PC-3 (cell line): ENCODE measurements around the gene PTPN21. TPM values are rescaled to one million over a fixed set of nuclear protein-coding genes. Genes with fewer than 3 reads are reported as not detected.

Experiments used
- ATAC-seq: fragments of 200-7000 bp; cut with Tn5 transposase; 2 replicates; pipeline ENCODE4 v1.9.1; 2020; ENCODE audit warnings: mild to moderate bottlenecking, moderate library complexity
- BruUV-seq: library from RNA; stranded (reverse); fragments of 400-500 nt; replicated peaks from 2 replicates; lab custom pipeline; 2021; lab: Mats Ljungman, UMichigan
- CTCF ChIA-PET: fragments of 300-600 bp; sonication (Branson Sonifier 250); formaldehyde crosslinking; loops from one replicate; lab custom pipeline; 2022; ENCODE audit warnings: antibody characterized with exemption; lab: Charles Lee
- POLR2A ChIA-PET: fragments of 300-600 bp; sonication (Branson Sonifier 250); formaldehyde crosslinking; loops from one replicate; lab custom pipeline; 2022; ENCODE audit warnings: antibody characterized with exemption; ENCODE audit not compliant: unreplicated experiment; lab: Charles Lee
- DNase-seq: peaks from one replicate; pipeline ENCODE4 v3.0.0-alpha.2; 2015
- H2AFZ ChIP-seq: fragments of 300-600 bp; sonication (generic); 2 replicates; pipeline ENCODE4 v1.6.0; 2016; ENCODE audit warnings: antibody characterized with exemption, low read length
- H3F3A ChIP-seq: fragments of 300-600 bp; sonication (generic); one replicate; pipeline ENCODE4 v1.6.0; 2017; ENCODE audit warnings: antibody characterized with exemption, low read length, control low read depth, mild to moderate bottlenecking; ENCODE audit not compliant: unreplicated experiment
- H3K27ac ChIP-seq: fragments of 300-600 bp; sonication (generic); 2 replicates; pipeline ENCODE4 v1.5.1; 2016; ENCODE audit warnings: mild to moderate bottlenecking, low read length
- H3K27me3 ChIP-seq: fragments of 300-600 bp; sonication (generic); 2 replicates; pipeline ENCODE4 v1.6.1; 2016; ENCODE audit warnings: low read length, mixed read lengths
- H3K36me3 ChIP-seq: fragments of 300-600 bp; sonication (generic); 2 replicates; pipeline ENCODE4 v1.6.1; 2016; ENCODE audit warnings: low read depth, mixed run types, low read length, mixed read lengths
- H3K4me1 ChIP-seq: fragments of 300-600 bp; sonication (generic); 2 replicates; pipeline ENCODE4 v1.5.1; 2016; ENCODE audit warnings: low read length; ENCODE audit not compliant: insufficient read depth
- H3K4me2 ChIP-seq: fragments of 300-600 bp; sonication (generic); 2 replicates; pipeline ENCODE4 v1.6.0; 2016; ENCODE audit warnings: low read length
- H3K4me3 ChIP-seq: fragments of 300-600 bp; sonication (generic); 2 replicates; pipeline ENCODE4 v1.5.1; 2016; ENCODE audit warnings: mild to moderate bottlenecking, low read length, mixed read lengths
- H3K79me2 ChIP-seq: fragments of 300-600 bp; sonication (generic); 2 replicates; pipeline ENCODE4 v1.6.1; 2017; ENCODE audit warnings: low read length, mixed read lengths
- H3K9ac ChIP-seq: fragments of 300-600 bp; sonication (generic); 2 replicates; pipeline ENCODE4 v1.6.0; 2016; ENCODE audit warnings: mild to moderate bottlenecking, low read length
- H3K9me2 ChIP-seq: fragments of 300-600 bp; sonication (generic); replicated peaks from 2 replicates; pipeline ENCODE4 v1.6.1; 2016; ENCODE audit warnings: mixed run types, low read length, mixed read lengths
- H3K9me3 ChIP-seq: fragments of 300-600 bp; sonication (generic); 2 replicates; pipeline ENCODE4 v1.6.1; 2016; ENCODE audit warnings: low read length, mixed read lengths
- H4K20me1 ChIP-seq: fragments of 300-600 bp; sonication (generic); 2 replicates; pipeline ENCODE4 v1.6.1; 2016; ENCODE audit warnings: low read length, mixed read lengths
- CTCF ChIP-seq: fragments of 300-600 bp; sonication (generic); conservative IDR thresholded peaks from 2 replicates; pipeline ENCODE4 v1.5.1; 2017; ENCODE audit warnings: antibody characterized with exemption, low read depth, mild to moderate bottlenecking, low read length
- EZH2 ChIP-seq: fragments of 300-600 bp; sonication (generic); IDR thresholded peaks from one replicate; pipeline ENCODE4 v1.6.1; 2017; ENCODE audit warnings: antibody characterized with exemption, mild to moderate bottlenecking, low read length; ENCODE audit not compliant: unreplicated experiment
- EZH2phosphoT487 ChIP-seq: fragments of 300-600 bp; sonication (generic); IDR thresholded peaks from 2 replicates; pipeline ENCODE4 v1.6.1; 2018; ENCODE audit warnings: mild to moderate bottlenecking, antibody characterized with exemption, low read length, borderline replicate concordance
- intact Hi-C: fragments of 100-400 bp; cut with micrococcal nuclease; formaldehyde crosslinking; loops from 2 replicates; pipeline ENCODE4 v1.9.0; 2023
- total RNA-seq: library from RNA; depleted of rRNA; stranded (reverse); fragments of >200 nt; gene quantifications from 2 replicates; pipeline ENCODE4 v1.2.3, GENCODE V29; 2014; rRNA removed

The PTPN21 gene
- total RNA-seq, 1 experiment from 2014 or later = 6.3 TPM

DNA sequence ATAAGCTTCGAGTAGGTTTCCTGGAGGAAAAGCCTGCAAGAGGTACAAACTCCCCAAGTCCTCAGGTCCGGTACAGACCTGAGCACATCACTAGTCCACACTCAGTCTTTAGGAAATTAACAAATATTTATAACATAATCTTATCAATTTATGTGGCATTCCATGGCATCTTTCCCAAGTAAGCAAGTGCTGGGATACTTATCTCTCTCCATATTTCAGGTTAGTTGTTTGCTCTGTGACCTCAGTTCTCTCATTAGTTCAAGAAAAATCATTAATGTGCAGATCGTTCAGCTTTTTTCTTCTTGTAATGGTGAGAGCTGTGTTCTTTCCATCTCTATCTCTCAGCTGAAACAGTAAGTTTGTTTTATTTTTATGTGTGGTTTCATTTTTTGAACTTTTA is 134.6 kb downstream of the PTPN21 start:
- no peak overlapping the region for H3K9ac ChIP-seq
- DNase-seq = no peak
- no peak overlapping the region for H3K4me3 ChIP-seq
- H3K36me3 ChIP-seq = peaks cover 19% of the 10 kb centered on the region; the same call in 1 of the 2 replicates
- POLR2A ChIA-PET = no interaction called here
- CTCF ChIA-PET = no interaction called here
- intact Hi-C loops = no loop called here
- H3F3A ChIP-seq = no peaks in the 10 kb centered on the region
- no peak overlapping the region for H3K27ac ChIP-seq
- no peaks in the 10 kb centered on the region for H3K27me3 ChIP-seq
- H3K4me2 ChIP-seq = no peak overlapping the region
- no peak for ATAC-seq
- no peaks in the 10 kb centered on the region for H3K79me2 ChIP-seq
- no peaks in the 10 kb centered on the region for H3K9me2 ChIP-seq
- H4K20me1 ChIP-seq = no peaks in the 10 kb centered on the region
- H3K9me3 ChIP-seq = 0 out of 2 replicates have a peak, but pooled peaks cover 4% of the 10 kb centered on the region
- H3K4me1 ChIP-seq = peaks cover 9% of the 10 kb centered on the region; the same call in 1 of the 2 replicates
- no TSS peak for BruUV-seq
- no peak for TF ChIP-seq CTCF
- no peak for TF ChIP-seq EZH2
- no peak for TF ChIP-seq EZH2phosphoT487
- H2AFZ ChIP-seq = no peak overlapping the region

GRCh38 chr14:88417594-88417993 is 137.2 kb downstream of the PTPN21 start:
- POLR2A ChIA-PET = no interaction called here
- peak; percentile 30 for DNase-seq
- no peaks in the 10 kb centered on the region for H3K79me2 ChIP-seq
- H3K27ac ChIP-seq = no peak overlapping the region
- 0 out of 2 replicates have a peak, but pooled peaks cover 4% of the 10 kb centered on the region for H3K9me3 ChIP-seq
- no peak overlapping the region for H3K9ac ChIP-seq
- no peak overlapping the region for H3K4me3 ChIP-seq
- H2AFZ ChIP-seq = no peak overlapping the region
- H3K9me2 ChIP-seq = no peaks in the 10 kb centered on the region
- BruUV-seq = no TSS peak
- H3F3A ChIP-seq = no peaks in the 10 kb centered on the region
- H3K4me1 ChIP-seq = 0 out of 2 replicates have a peak, but pooled peaks cover under 1% of the 10 kb centered on the region
- no peaks in the 10 kb centered on the region for H4K20me1 ChIP-seq
- CTCF ChIA-PET = no interaction called here
- no peak overlapping the region for H3K4me2 ChIP-seq
- peaks cover 19% of the 10 kb centered on the region; the same call in 1 of the 2 replicates for H3K36me3 ChIP-seq
- intact Hi-C loops = no loop called here
- no peak for ATAC-seq
- H3K27me3 ChIP-seq = no peaks in the 10 kb centered on the region
- TF ChIP-seq CTCF (no peak), EZH2 (no peak), EZH2phosphoT487 (no peak)

Other genes starting within 250 kb of the PTPN21 start
- gene KCNK10, start 231.7 kb downstream of the PTPN21 start, total RNA-seq = 1.2 TPM in 1 of 2 replicates, not detected in the other
- 2.8 and 3.9 TPM in 2 replicates for gene SPATA7, start 169.3 kb downstream of the PTPN21 start, total RNA-seq
- gene ZC3H14, start 8.0 kb upstream of the PTPN21 start, total RNA-seq = 51.5 and 58.2 TPM in 2 replicates
- 0.66 and 0.86 TPM in 2 replicates for gene EML5, start 237.9 kb upstream of the PTPN21 start, total RNA-seq